Cardiac fibroblast (primary cell): ENCODE measurements around the gene KCNA1.

ENCODE experiments used
- DNase-seq, 2 donors: peaks; one replicate each; pipeline versions ENCODE4 v3.0.0 to v3.0.0-alpha.2; 2010; ENCODE audit warnings: low read depth in 2 of 2
- H3K4me3 ChIP-seq, 2 donors: replicated peaks in 1 of 2; 1 replicate in 1 of 2; 2 replicates in 1 of 2; pipeline ENCODE4 v1.5.1; 2011; ENCODE audit warnings: low read depth in 2 of 2, low read length in 2 of 2, mild to moderate bottlenecking in 2 of 2, moderate library complexity in 1 of 2
- TF ChIP-seq, protein P1 (sequence below): IDR thresholded peaks from one replicate; pipeline ENCODE4 v1.5.1; 2011; ENCODE audit warnings: low read depth, mild to moderate bottlenecking, low read length, inconsistent platforms

The KCNA1 gene

DNA sequence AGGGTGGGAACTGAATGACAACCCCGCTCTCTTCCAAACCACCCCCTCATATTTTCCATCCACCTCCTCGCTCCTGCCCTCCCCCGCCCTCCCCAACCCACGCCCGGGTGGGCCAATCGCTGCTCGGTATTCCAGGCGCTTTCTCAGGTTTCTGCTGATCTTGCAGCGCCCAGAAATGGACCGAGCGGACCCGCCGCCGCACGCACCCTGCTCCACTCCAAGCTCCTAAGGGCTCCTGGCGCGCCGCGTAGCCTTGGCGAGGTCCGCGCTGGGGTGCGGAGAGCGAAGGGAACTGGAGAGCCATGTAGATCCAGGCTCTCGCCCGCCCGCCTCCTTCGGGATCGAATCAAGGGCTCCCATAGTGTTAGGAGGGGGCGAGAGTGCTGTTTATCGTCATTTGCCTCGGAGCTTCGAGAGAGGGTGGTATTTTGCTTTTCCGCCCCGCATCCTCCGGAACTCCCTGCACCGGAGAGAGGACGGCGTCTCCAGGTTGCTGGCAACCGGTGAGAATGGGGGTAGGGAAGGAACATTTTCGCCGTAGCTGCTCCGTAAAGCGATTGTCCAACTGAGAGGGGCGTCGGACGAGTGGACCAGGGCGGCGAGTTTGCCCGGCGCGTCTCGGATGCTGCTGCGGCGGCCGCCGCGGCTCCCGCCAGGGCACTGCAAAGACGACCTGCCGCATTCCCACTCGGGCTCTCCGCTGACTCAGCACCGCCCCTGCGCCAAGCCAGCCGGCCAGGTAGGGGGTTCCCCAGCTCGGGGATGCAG is at the start of gene KCNA1:
KCNA1 (plus strand) TSS at position 172 of the 768 bp plus-strand sequence. CDS start 1,474 bp downstream, outside the sequence.
- H3K4me3 ChIP-seq = no peak within 1 kb of the TSS
- DNase-seq = peak; percentile 8 to 12

DNA sequence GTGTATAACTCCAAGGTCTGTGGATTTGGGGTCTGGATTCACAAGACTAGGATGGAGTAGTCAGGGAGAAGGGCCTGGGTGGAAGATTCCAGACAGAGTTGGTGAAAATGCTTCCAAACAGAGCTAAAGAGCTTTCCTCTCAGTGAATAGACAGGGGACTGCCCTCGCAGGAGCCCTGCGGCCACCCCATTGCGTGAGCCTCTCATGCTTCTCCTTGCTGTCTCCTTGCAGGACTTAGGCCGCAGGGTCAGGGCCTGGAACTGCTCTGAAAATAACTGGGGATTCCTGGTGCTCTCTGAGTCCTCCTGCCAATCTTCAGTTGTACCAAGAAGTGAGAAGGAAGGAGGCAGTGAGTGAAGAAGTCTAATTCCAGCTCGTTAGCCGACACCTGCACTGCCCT is 49.0 kb upstream of the KCNA1 start:
- H3K4me3 ChIP-seq = no peak overlapping the region
- DNase-seq = no peak
- TF ChIP-seq, protein P1, sequence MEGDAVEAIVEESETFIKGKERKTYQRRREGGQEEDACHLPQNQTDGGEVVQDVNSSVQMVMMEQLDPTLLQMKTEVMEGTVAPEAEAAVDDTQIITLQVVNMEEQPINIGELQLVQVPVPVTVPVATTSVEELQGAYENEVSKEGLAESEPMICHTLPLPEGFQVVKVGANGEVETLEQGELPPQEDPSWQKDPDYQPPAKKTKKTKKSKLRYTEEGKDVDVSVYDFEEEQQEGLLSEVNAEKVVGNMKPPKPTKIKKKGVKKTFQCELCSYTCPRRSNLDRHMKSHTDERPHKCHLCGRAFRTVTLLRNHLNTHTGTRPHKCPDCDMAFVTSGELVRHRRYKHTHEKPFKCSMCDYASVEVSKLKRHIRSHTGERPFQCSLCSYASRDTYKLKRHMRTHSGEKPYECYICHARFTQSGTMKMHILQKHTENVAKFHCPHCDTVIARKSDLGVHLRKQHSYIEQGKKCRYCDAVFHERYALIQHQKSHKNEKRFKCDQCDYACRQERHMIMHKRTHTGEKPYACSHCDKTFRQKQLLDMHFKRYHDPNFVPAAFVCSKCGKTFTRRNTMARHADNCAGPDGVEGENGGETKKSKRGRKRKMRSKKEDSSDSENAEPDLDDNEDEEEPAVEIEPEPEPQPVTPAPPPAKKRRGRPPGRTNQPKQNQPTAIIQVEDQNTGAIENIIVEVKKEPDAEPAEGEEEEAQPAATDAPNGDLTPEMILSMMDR = no peak

More for the DNA sequence above, at the start of gene KCNA1:
- TF ChIP-seq, protein P1 = no peak

DNA sequence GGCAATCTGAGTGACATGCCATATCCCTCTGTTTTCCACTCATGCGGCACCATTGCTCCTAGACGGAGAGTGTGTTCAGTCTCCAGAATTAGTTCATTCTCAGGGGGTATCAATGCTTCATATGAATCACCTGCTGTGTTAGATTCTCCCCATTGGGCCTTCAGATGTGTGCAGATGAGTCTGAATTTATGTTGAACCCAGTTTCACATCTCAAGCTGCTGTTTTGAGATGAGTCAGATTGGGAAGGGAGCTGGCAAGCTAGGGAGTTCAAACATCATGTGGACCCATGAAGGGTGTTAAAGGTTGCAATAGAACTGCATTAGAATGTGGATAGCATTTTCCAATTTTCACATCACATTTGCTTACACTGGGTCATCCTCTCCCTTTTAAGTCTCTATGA is 46.9 kb upstream of the KCNA1 start:
- H3K4me3 ChIP-seq = no peak overlapping the region
- TF ChIP-seq, protein P1 = no peak
- DNase-seq = no peak

DNA sequence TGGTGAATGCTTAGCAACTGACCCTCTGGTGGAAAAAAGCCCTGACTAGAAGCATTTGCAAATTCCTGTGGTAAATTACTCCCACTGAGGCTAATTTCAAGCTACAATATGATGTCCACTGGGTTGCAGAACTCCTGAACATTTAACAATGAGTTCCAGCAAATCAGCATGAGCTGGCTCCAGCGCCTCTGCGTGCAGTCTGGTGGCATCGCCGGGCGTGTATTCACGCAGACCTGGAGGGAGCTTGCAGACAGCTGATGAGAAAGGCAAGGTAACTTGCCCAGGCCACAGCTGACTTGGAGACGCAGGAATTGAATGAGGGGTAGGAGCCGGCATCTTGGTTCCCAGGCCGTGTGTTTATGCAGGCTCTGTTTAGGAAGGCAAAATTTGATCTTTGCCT is 45.1 kb upstream of the KCNA1 start:
- TF ChIP-seq, protein P1 = no peak
- DNase-seq = no peak
- H3K4me3 ChIP-seq = no peak overlapping the region

DNA sequence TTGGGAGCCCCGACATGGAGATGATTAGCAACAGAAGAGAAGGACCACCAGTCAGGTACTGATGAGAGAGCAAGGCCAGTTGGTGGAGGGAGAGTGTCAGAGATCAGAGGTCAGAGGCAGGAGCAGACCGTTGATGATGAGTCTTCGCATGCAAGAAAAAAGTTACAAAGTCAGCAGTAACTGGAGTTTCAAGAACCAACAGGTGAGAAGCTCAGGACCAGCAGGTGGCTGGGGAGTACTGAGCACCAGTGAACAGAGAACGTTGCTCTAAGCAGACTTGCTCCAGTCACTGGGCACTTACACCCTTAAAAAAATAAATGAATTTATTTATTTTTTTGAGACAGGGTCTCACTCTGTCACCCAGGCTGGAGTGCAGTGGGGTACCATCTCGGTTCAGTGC is 44.5 kb upstream of the KCNA1 start:
- TF ChIP-seq, protein P1 = no peak
- H3K4me3 ChIP-seq = no peak overlapping the region
- DNase-seq = no peak

DNA sequence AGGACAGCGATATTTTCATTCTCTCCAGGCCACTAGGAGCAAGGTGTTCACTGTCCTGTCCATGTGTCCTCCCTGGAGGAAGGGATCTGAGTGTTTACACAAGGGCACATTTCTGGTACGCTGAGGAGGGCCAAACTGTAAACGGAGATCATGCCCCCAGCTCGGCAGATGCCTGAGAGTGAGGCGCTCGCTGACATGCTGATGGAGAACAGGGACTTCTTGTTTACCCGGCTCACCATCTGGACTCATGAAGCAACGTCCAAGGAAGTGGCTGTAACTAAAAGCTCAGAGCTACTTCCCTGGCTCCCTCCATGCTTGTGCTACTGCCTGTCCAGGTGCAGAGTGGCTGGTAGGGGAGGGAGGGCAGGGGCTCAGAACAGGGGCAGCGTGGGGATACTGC is 43.4 kb upstream of the KCNA1 start:
- TF ChIP-seq, protein P1 = no peak
- no peak for DNase-seq
- H3K4me3 ChIP-seq = no peak overlapping the region
